Gastrocnemius medialis (tissue), 4 donors: Measurements from ENCODE around the gene OR52E5. TPM values are rescaled to one million over a fixed set of nuclear protein-coding genes. Genes with fewer than 3 reads are reported as not detected.

Experiments
- ATAC-seq, 2 donors: fragments of 150-250 bp; one replicate each; pipeline ENCODE4 v1.9.1; 2016
- DNase-seq, 2 donors: peaks; one replicate each; pipeline ENCODE4 v3.0.0-alpha.2; 2019
- H3K27ac ChIP-seq, 4 donors: fragments of 200-600 bp; sonication (generic); 1 replicate in 1 of 4; 2 replicates in 3 of 4; pipeline ENCODE4 v1.5.1; 2016 to 2018; ENCODE audit warnings: mild to moderate bottlenecking in 2 of 4, moderate library complexity in 1 of 4
- H3K27me3 ChIP-seq, 3 donors: fragments of 200-600 bp; sonication (generic) in 2 of 3; 1 replicate in 1 of 3; 2 replicates in 2 of 3; pipeline versions ENCODE4 v1.5.1 to v1.6.0; 2016 to 2019; ENCODE audit warnings: mild to moderate bottlenecking in 1 of 3, moderate library complexity in 1 of 3
- H3K36me3 ChIP-seq, 2 donors: fragments of 200-600 bp; sonication (generic) in 1 of 2; one replicate each; pipeline ENCODE4 v1.5.1; 2017 to 2018
- H3K4me1 ChIP-seq, 2 donors: fragments of 200-600 bp; sonication (generic) in 1 of 2; one replicate each; pipeline ENCODE4 v1.5.1; 2016 to 2017; ENCODE audit warnings: mild to moderate bottlenecking in 2 of 2
- H3K4me3 ChIP-seq, 4 donors: fragments of 200-600 bp; sonication (generic) in 3 of 4; 1 replicate in 1 of 4; 2 replicates in 3 of 4; pipeline ENCODE4 v1.5.1; 2016 to 2019; ENCODE audit warnings: mild to moderate bottlenecking in 2 of 4
- H3K9me3 ChIP-seq, 3 donors: fragments of 200-600 bp; sonication (generic) in 2 of 3; 1 replicate in 1 of 3; 2 replicates in 2 of 3; pipeline ENCODE4 v1.5.1; 2016 to 2019
- CTCF ChIP-seq, 5 experiments: fragments of 450-650 bp in 3 of 5; fragments of 200-600 bp in 2 of 5; sonication (generic) in 2 of 5; IDR thresholded peaks in 4 of 5; conservative IDR thresholded peaks in 1 of 5; 1 replicate in 4 of 5; 2 replicates in 1 of 5; pipeline ENCODE4 v1.5.1; 2016 to 2019; ENCODE audit warnings: antibody characterized with exemption in 5 of 5, mild to moderate bottlenecking in 3 of 5, moderate library complexity in 3 of 5
- POLR2A ChIP-seq, 2 donors: fragments of 450-650 bp; IDR thresholded peaks; one replicate each; pipeline ENCODE4 v1.6.1; 2017; ENCODE audit warnings: antibody characterized with exemption in 2 of 2, mild to moderate bottlenecking in 2 of 2, moderate library complexity in 2 of 2
- in situ Hi-C, 4 donors: fragments of 200-750 bp; cut with MboI; loops; one replicate each; pipeline versions ENCODE4 v1.15.0 to v1.8.0; 2017; ENCODE audit warnings: low sequenced_read_pairs in 4 of 4
- intact Hi-C: fragments of 100-400 bp; cut with DNase I; formaldehyde crosslinking; loops from one replicate; pipeline ENCODE4 v1.15.1; 2023; ENCODE audit warnings: low total_unique reads
- total RNA-seq, 4 donors: library from RNA; depleted of rRNA; stranded (reverse); fragments of >200 nt; gene quantifications; one replicate each; pipeline versions ENCODE4 v1.1.0 to v1.2.3, GENCODE V29; 2016

OR52E5 gene
- total RNA-seq, 4 donors from 2014 or later = not detected

GRCh38 chr11:5929571-5930368 lies 36.8 kb downstream of the OR52E5 start:
- Histone ChIP-seq H3K27ac (no peak overlapping the region), H3K36me3 (no peaks in the 10 kb centered on the region), H3K4me1 (no peaks in the 10 kb centered on the region), H3K4me3 (no peak overlapping the region), H3K9me3 (no peaks in the 10 kb centered on the region), H3K27me3 (no peaks in the 10 kb centered on the region)
- no peak for TF ChIP-seq POLR2A (IDR thresholded peaks at IDR 0.05)
- TF ChIP-seq CTCF (IDR thresholded peaks at IDR 0.05 in 4 of 5, conservative IDR thresholded peaks at IDR 0.05 in 1 of 5) = no peak
- in situ Hi-C loops = no loop called here
- DNase-seq (no peak), ATAC-seq (no peak)
- intact Hi-C loops = no loop called here

- H3K4me1 ChIP-seq = no peaks in the 10 kb centered on the region
- TF ChIP-seq POLR2A (IDR thresholded peaks at IDR 0.05) = no peak
- TF ChIP-seq CTCF (IDR thresholded peaks at IDR 0.05 in 4 of 5, conservative IDR thresholded peaks at IDR 0.05 in 1 of 5) = no peak
- no peak overlapping the region for H3K4me3 ChIP-seq
- intact Hi-C loops (no loop called here), in situ Hi-C loops (no loop called here)
- H3K27me3 ChIP-seq = no peaks in the 10 kb centered on the region
- no peak for ATAC-seq
- H3K36me3 ChIP-seq = no peaks in the 10 kb centered on the region
- H3K27ac ChIP-seq = no peak overlapping the region
- no peaks in the 10 kb centered on the region for H3K9me3 ChIP-seq
- no peak for DNase-seq
Measured at GRCh38 chr11:5930614-5931013, 37.6 kb downstream of the OR52E5 start.

DNA sequence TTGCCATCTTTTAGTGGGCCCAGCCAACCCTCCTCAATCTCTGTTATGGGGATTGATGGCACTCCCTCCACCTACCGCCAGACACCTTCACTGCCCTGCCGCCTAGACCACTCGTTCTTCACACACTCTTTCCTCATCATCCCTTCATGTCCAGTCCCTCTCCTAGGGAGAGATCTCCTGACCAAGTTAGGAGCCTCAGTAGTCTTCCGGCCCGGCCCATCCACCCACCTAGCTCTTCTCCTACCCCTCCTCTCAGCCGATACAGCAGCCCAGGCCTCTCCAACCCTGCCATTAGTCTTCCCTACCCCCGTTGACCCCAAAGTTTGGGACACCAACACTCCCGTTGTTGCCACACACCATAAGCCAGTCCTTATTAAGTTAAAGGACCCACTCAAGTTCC lies 38.1 kb downstream of the OR52E5 start:
- intact Hi-C loops = no loop called here
- DNase-seq (no peak), ATAC-seq (no peak)
- Histone ChIP-seq H3K9me3 (no peaks in the 10 kb centered on the region), H3K27me3 (no peaks in the 10 kb centered on the region), H3K4me1 (no peaks in the 10 kb centered on the region), H3K36me3 (no peaks in the 10 kb centered on the region), H3K27ac (no peak overlapping the region), H3K4me3 (no peak overlapping the region)
- in situ Hi-C loops = no loop called here
- no peak for TF ChIP-seq POLR2A (IDR thresholded peaks at IDR 0.05)
- TF ChIP-seq CTCF (IDR thresholded peaks at IDR 0.05 in 4 of 5, conservative IDR thresholded peaks at IDR 0.05 in 1 of 5) = no peak

- H3K4me3 ChIP-seq = no peak overlapping the region
- in situ Hi-C loops (no loop called here), intact Hi-C loops (no loop called here)
- no peaks in the 10 kb centered on the region for H3K36me3 ChIP-seq
- H3K27me3 ChIP-seq = no peaks in the 10 kb centered on the region
- TF ChIP-seq POLR2A (IDR thresholded peaks at IDR 0.05) (no peak), CTCF (IDR thresholded peaks at IDR 0.05 in 4 of 5, conservative IDR thresholded peaks at IDR 0.05 in 1 of 5) (no peak)
- H3K27ac ChIP-seq = no peak overlapping the region
- DNase-seq = no peak
- H3K4me1 ChIP-seq = no peaks in the 10 kb centered on the region
- no peaks in the 10 kb centered on the region for H3K9me3 ChIP-seq
- ATAC-seq = no peak
Measured at GRCh38 chr11:5932671-5933070, 39.7 kb downstream of the OR52E5 start.

DNA sequence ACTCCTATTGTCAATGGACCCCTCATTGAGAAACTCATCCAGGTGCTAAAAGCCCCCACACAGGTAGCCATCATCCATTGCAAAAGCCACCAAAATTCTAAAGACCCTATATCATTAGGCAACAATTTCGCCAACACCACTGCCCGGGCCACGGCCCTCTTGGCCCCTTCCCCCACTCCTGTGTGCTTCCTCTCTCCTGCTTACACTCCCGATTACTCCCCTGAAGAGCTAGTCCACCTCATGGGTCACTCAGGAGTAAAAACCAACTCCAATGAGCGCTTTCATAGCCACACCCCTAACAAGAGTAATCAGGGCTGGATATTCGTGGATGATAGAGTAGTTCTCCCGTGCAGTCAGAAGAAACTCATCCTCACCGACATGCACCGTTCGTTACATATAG lies 40.1 kb downstream of the OR52E5 start:
- ATAC-seq = no peak
- no peak for TF ChIP-seq POLR2A (IDR thresholded peaks at IDR 0.05)
- TF ChIP-seq CTCF (IDR thresholded peaks at IDR 0.05 in 4 of 5, conservative IDR thresholded peaks at IDR 0.05 in 1 of 5) = no peak
- Histone ChIP-seq H3K4me1 (no peaks in the 10 kb centered on the region), H3K27ac (no peak overlapping the region), H3K9me3 (no peaks in the 10 kb centered on the region), H3K36me3 (no peaks in the 10 kb centered on the region), H3K4me3 (no peak overlapping the region), H3K27me3 (no peaks in the 10 kb centered on the region)
- in situ Hi-C loops = no loop called here
- intact Hi-C loops = no loop called here
- no peak for DNase-seq
